ENCODE measurements around the gene SCRG1. TPM values are rescaled to one million over a fixed set of nuclear protein-coding genes. Genes with fewer than 3 reads are reported as not detected.

The SCRG1 gene
- polyA plus RNA-seq, 2 of the 4 experiments (the other 2 are of a cell fraction) = not detected

GRCh38 chr4:173360587-173361221 is 38.2 kb downstream of the SCRG1 start:
- no peak overlapping the region for H3K4me2 ChIP-seq
- ATAC-seq (peak; percentile 59 to 72; a peak in 5 of 6 replicates), DNase-seq (ENCODE audit: low read depth in 1 of 2, low spot score in 1 of 2) (peak in 1 of 2 experiments; percentile 8), FAIRE-seq (no peak)
- no peaks in the 10 kb centered on the region for H3K9me3 ChIP-seq
- POLR2A ChIA-PET = interaction anchor here (0.9 kb wide), 1 partner anchor 10 kb away, joined by 3 read pairs; the partner anchor contains the start of gene SAP30
- H3K27ac ChIP-seq = no peak overlapping the region
- CTCF ChIA-PET = interaction anchor here (0.6 to 1.9 kb wide), 6 partner anchors 9 to 883 kb away, joined by 3 to 6 read pairs (median 3); partner anchors contain the start of gene SAP30
- no peak for TF ChIP-seq BCL3 (IDR thresholded peaks at IDR 0.05)
- no peak for TF ChIP-seq RCOR1 (IDR thresholded peaks at IDR 0.05; ENCODE audit: low read depth, low read length)
- peak; percentile 50 for TF ChIP-seq CTCF (IDR thresholded peaks at IDR 0.05)
- no peak for TF ChIP-seq PBX3 (IDR thresholded peaks at IDR 0.05)
- TF ChIP-seq CBX2 (IDR thresholded peaks at IDR 0.05; ENCODE audit: borderline replicate concordance, low read depth) = no peak
- TF ChIP-seq TFCP2L1 (CRISPR knock-in tag; IDR thresholded peaks at IDR 0.05) = no peak
- TF ChIP-seq FOXS1 (CRISPR knock-in tag; IDR thresholded peaks at IDR 0.05) = no peak
- TF ChIP-seq JUNB (IDR thresholded peaks at IDR 0.05) = no peak
- TF ChIP-seq REST (IDR thresholded peaks at IDR 0.05) = no peak
- TF ChIP-seq E2F6 (IDR thresholded peaks at IDR 0.05; ENCODE audit: borderline replicate concordance, low read depth) = no peak
- TF ChIP-seq SMC3 (IDR thresholded peaks at IDR 0.05) = peak; percentile 39
- 30% methylated on average over 5 of the region's 5 CpGs for WGBS (ENCODE audit: missing lambda C conversion rate)
- no peak overlapping the region for H3K4me3 ChIP-seq
- no peaks in the 10 kb centered on the region for H3K4me1 ChIP-seq

- FAIRE-seq (no peak), DNase-seq (ENCODE audit: low read depth in 1 of 2, low spot score in 1 of 2) (no peak)
- H3K4me3 ChIP-seq = no peak overlapping the region
Measured at GRCh38 chr4:173357939-173358338, 41.0 kb downstream of the SCRG1 start.

More at GRCh38 chr4:173357939-173358338, 41.0 kb downstream of the SCRG1 start:
- Histone ChIP-seq H3K4me2 (no peak overlapping the region), H3K9me3 (no peaks in the 10 kb centered on the region), H3K27ac (no peak overlapping the region), H3K4me1 (no peaks in the 10 kb centered on the region)
- ChIA-PET POLR2A (interaction anchor here (2.0 kb wide), 1 partner anchor 23 kb away, joined by 6 read pairs; the partner anchor contains the start of gene HMGB2), CTCF (interaction anchor here (1.7 kb wide), 1 partner anchor 59 kb away, joined by 6 read pairs; no protein-coding TSS in a partner anchor)
- no peak for ATAC-seq
- WGBS (ENCODE audit: missing lambda C conversion rate) = 31% methylated on average over 2 of the region's 2 CpGs
- TF ChIP-seq KDM5A (IDR thresholded peaks at IDR 0.05) (no peak), MAX (IDR thresholded peaks at IDR 0.05) (no peak), SMC3 (IDR thresholded peaks at IDR 0.05) (no peak), HDAC2 (IDR thresholded peaks at IDR 0.05) (no peak), RARB (CRISPR knock-in tag; IDR thresholded peaks at IDR 0.05) (no peak), REST (IDR thresholded peaks at IDR 0.05) (no peak), JUNB (IDR thresholded peaks at IDR 0.05) (no peak), EHMT2 (IDR thresholded peaks at IDR 0.05; ENCODE audit: low read depth) (no peak)

All from A549 (cell line).